Measurements from ENCODE around the gene PRKG2.

GRCh38 chr4:81195475-81195874 is 19.5 kb downstream of the PRKG2 start:
- no peak for TF ChIP-seq CTCF (IDR thresholded peaks at IDR 0.05)
- TF ChIP-seq POLR2A (IDR thresholded peaks at IDR 0.05), result no peak

Data from esophagus squamous epithelium (tissue), 4 donors.